HG03196 (cell line): ENCODE results near the gene KRTAP5-2.

Experiments
- ATAC-seq: cut with Tn5 transposase; IDR thresholded peaks from one replicate; pipeline ENCODE4 v1.9.1; 2021; ENCODE audit not compliant: unreplicated experiment

Gene KRTAP5-2

DNA sequence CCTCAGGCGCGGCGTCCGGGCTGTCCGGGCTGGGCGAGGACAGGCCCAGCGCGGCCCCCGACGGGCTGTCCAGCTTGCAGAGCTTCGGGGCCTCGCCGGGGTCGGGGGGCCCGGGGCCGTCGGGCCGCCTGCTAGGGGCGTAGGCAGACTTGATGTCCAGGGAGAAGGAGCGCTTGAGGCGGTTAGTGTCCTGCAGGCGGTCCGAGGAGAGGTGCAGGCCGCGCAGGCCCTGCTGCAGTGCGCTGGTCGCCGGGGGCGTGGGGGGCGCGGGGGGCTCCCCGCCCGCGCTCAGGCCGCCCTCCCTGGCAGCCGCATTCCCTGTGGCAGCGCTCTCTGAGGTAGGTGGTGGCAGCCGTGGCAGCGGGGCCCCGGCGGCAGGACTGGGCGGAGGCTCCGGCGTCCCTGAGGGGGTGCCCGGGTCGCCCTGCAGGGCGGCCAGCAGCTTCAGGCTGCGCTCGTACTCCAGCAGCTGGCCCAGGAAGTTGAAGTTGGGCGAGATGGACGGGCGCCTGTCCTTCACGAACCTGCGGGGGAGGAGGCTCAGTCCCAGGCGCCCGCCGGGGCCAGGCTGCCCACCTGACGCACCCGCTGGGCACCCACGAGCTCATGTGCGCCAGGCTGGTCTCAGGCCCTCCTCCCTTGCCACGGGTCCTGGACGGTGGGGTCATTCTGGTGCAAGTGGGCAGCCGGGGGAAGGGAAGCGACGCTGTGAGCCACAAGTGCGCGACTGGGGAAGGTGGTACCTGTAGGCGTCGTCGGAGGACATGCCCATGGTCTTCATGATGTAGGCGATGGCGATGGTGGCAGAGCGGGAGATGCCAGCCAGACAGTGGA lies 40.8 kb downstream of the KRTAP5-2 start:
- ATAC-seq, result no peak

- ATAC-seq, result no peak
These were observed 41.7 kb downstream of the KRTAP5-2 start for GRCh38 chr11:1556278-1556902.

DNA sequence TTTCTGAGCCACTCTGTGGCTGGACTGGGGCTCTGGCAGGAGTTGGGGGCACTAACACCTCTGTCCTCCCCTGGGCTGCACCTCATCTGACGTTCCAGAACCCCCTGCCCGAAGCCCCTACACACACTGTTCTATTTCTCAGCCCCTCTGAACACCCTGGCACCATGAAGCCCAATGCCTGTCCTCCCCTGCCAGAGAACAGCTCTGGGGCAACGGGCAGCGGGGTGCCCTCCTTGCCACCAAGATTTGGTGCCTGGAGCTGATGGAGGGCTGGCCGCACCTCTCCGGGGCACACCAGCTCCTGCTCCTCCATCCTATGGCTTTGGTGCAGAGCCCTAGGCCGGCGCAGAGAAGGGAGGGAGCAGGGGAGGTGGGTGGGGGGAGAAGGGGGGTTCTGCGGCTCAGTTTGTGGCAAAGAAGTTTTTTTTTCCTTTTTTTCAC lies 42.4 kb downstream of the KRTAP5-2 start:
- no peak for ATAC-seq

DNA sequence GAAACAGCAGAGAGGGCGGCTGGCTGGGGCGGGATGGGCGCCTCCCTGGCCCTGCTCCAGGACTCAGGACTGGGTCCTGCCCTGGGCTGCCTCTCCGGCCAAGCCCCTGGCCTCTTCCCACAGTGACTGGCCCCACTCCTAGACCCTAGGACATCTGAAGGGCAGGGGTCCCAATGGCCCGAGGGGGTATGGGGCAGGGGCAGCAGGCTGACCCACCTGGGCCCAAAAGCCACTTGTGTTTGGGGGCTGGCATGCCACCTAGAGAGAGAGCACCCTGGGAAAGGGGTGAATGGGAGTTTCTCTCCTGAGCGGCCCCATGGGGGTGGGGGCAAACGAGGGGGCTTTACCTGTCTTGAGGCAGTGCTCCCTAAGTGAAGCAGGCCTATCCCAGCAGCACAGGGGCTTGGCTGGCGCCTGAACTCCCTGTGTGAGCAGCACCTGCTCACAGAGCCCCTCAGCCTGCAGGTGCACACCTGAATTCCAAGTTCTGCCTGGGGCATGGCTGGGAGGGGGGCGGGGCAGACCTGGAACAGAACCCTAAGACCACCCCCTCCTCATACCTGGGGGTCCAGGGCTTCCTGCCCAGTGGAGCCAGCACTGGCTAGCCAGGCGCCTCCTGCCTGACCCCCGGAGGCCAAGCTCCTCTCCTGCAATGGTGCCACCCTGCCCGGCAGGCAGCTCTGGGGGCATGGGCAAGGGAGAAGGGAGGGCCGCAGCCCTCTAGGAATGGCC lies 42.9 kb downstream of the KRTAP5-2 start:
- ATAC-seq, result no peak

GRCh38 chr11:1553808-1554594 lies 44.1 kb downstream of the KRTAP5-2 start:
- no peak for ATAC-seq

DNA sequence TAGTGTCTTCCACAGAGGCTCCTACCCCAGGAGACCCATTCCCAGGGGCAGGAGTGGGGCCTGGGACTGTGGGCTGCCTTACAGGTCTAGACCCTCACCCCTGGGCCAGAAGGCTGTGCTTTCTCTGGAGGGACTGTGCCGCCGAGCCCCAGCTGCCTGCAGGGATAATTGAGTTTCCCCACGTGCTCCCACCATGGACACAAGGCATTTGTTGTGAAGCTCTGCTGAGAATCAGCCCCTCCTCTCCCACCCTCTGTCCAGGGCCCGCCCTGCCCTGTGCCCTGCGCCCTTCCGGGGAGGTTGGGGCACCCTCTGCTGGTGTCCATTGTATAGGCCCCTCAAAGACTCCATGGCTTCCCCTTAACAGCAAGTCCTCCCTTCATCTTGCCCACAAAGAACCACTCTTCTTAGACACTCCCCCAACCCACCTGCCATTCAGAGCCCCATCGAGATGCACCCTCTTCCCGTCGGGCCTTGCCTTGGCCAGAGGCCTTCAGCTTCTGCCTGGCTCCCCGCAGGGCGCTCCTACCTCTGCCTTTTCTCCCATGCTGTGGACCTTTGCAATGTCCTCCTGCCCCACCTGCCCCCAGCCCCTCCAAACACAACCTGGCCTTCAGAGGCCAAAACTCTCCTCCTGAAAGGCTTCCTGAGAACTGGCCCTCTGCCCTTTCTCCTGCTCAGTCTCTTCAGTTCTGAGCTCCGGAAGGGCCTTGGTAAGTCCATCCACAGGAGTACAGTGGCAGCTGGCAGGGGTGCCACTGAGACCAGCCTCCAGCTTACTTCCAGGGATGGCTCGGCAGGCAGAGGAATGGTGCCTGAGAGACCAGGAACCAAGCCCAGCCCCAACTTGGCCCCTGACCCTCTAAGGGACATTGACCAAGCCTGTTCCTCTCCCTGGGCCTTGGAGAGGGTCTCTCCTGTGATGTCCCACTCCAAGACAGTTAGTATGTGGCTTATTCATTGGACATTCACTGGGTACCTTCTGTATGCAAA lies 48.5 kb downstream of the KRTAP5-2 start:
- no peak for ATAC-seq

GRCh38 chr11:1548221-1549070 lies 49.6 kb downstream of the KRTAP5-2 start:
- ATAC-seq, result no peak

GRCh38 chr11:1547467-1548098 lies 50.5 kb downstream of the KRTAP5-2 start:
- no peak for ATAC-seq
